Erythroblast (primary cell): Measurements from ENCODE around the gene HEPN1.

Experiments used
- DNase-seq, 2 experiments: peaks; one replicate each; lab custom pipeline; 2025; lab: John Stamatoyannopoulos, UW
- GATA1 ChIP-seq: IDR thresholded peaks from 2 replicates; pipeline ENCODE4 v1.6.1; 2011; ENCODE audit warnings: low read depth, mild to moderate bottlenecking, control low read depth, low read length, moderate library complexity
- POLR2A ChIP-seq: IDR thresholded peaks from 2 replicates; pipeline ENCODE4 v1.6.1; 2011; ENCODE audit warnings: mild to moderate bottlenecking, low read length

The HEPN1 gene

DNA sequence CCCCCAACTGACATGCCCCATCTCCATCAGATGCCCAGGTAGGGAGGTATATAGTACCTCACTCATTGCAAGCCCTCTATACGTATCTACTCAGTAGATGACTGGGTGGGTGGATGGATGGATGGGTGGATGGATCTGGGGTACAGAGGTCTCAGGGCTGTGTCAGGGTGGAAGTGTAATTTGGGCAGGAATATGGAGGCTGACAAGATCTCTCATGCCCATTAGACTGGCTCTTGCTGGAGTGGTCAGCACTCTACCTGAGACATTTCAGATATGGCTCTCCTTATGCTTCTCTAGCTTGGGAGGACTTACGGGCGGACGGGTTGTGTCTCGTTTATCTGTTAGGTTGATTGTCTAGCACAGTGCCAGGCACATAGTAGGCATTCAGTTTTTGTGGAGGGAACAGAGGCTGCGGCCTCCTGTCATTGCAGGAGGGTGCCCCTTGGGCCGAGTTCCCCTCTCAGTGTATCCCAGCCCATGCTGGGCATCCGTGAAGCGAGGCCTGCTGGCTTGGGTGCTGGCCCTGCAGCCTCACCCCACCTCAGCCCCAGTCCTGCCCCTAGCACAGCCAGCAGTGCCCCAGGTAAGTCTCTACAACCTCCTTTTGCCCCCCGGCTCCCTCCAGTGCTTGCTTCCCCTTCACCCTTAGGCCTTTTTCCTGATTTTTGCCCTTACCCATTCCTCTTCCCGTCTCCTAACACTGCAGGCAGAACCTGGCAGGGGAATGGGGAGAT, 40.1 kb upstream of the HEPN1 start:
- no peak for DNase-seq
- no peak for TF ChIP-seq GATA1
- TF ChIP-seq POLR2A: no peak

DNA sequence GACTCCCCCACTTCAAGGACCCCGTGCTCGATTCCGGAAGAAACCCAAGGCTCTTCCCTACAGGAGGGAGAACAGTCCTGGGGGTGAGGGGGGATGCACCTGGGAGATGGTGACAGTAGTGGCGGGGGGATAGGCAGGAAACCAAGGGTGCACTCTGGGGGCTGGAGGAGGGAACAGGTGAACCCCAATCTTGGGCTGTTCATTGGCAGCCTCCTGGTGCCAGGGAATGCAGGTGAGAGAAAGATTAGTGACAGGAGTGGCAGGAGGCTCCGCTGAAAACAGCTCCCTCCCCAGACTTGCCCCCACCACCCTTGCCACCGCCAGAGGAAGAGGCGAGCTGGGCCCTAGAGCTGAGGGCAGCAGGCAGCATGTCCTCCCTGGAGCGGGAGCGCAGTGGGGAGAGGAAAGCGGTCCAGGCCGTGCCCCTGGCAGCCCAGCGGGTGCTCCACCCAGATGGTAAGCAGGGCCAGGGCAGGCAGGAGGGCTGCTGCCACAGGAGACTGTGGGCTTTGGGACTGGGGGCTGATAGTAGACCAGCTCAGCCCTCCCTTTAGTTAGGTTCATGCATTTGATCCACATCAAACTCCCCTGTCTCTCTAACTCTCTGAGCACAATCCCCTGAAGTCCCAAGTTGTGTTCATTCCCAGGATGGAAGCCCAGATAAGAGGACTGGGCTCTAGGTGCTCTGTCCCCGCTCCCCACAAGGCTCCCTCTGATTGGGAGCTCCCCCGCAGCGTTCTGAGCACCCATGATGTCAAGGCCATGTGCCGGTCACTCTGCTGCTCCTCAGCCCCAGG, 39.4 kb upstream of the HEPN1 start:
- no peak for DNase-seq
- no peak for TF ChIP-seq POLR2A
- TF ChIP-seq GATA1: no peak

DNA sequence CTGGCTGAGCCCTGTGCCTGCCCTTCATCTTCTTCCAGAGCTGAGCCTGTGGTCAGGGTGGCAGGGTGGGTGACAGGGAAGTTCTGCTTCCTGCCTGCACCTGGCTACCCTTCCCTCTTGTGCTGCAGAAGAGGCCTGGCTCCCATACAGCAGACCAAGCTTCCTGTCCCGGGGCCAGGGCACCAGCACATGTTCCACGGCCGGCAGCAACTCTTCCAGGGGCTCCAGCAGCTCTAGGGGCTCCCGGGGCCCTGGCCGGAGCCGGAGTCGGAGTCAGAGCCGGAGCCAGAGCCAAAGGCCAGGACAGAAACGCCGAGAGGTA, 38.8 kb upstream of the HEPN1 start:
- no peak for DNase-seq
- TF ChIP-seq GATA1: no peak
- no peak for TF ChIP-seq POLR2A

DNA sequence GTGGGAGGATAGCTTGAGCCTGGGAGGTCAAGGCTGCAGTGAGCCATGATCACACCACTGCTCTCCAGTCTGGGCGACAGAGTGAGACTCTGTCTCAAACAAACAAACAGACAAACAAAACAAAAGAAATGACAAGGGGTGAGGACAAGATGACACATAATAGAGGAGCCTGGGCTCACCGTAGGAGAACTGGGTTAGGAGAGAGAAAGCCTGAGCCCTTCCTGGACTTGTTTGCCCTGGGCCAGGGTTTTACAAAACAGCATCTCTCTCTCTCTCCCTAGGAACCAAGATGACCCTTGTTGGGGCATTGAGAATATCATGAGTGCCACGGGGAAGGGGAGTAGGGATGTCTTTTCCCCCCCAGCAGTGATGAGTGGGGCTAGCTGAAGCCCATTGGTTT, 38.1 kb upstream of the HEPN1 start:
- DNase-seq: no peak
- TF ChIP-seq POLR2A (no peak), GATA1 (no peak)

GRCh38 chr11:124882339-124883071, 36.5 kb upstream of the HEPN1 start:
- TF ChIP-seq GATA1: no peak
- no peak for TF ChIP-seq POLR2A
- DNase-seq: no peak

DNA sequence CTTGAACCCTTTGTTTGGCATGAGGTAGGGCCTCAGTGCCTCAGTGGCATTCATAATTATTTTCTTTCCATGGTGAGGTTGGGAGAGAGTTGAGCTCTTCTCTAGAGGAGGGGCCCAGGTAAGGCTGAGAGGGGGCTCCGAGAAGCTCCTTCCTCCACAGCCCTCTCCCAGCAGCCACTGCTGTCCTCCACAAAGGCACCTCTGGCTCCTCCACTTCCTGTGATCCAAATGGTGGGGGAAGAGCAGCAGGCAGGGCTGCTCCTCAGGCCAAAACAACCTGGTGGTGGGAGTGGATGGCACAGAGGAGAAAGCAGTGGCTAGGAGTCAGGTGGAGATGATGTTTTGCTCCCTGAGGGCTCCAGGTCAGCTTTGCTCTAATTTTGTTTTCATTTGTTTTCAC, 34.7 kb upstream of the HEPN1 start:
- TF ChIP-seq POLR2A: no peak
- TF ChIP-seq GATA1: no peak
- no peak for DNase-seq

DNA sequence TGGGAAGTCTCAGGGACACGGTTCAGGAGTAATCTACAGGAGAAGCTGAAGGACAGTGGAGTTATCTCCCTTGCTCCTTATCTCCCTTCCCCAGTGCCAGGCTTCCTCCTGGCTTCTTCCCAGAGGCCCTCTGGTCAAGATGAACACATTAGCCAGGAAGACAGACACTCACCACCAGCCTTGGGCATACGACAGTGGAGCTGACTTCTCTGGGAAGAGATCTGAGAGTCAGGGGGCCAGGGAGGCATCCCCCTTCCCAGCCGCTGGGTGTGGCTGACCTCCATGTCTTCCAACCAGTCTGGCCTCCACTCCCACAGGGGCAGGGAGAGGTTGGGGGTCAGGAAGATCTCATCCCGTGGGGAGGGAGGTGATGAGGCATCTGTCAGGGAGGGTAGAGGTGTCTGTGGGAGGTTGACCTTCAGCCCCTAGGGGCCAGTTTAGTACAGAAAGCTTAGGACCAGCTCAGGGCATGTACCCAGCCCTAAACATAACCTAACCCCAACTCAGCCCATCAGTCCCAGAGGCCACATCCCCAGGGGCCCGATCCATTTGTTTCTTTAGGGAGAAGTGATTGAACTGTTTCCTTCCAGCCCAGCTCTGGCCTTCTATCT, 34.1 kb upstream of the HEPN1 start:
- no peak for DNase-seq
- TF ChIP-seq POLR2A (no peak), GATA1 (no peak)

GRCh38 chr11:124886476-124886875, 32.6 kb upstream of the HEPN1 start:
- DNase-seq: no peak
- TF ChIP-seq GATA1 (no peak), POLR2A (no peak)

DNA sequence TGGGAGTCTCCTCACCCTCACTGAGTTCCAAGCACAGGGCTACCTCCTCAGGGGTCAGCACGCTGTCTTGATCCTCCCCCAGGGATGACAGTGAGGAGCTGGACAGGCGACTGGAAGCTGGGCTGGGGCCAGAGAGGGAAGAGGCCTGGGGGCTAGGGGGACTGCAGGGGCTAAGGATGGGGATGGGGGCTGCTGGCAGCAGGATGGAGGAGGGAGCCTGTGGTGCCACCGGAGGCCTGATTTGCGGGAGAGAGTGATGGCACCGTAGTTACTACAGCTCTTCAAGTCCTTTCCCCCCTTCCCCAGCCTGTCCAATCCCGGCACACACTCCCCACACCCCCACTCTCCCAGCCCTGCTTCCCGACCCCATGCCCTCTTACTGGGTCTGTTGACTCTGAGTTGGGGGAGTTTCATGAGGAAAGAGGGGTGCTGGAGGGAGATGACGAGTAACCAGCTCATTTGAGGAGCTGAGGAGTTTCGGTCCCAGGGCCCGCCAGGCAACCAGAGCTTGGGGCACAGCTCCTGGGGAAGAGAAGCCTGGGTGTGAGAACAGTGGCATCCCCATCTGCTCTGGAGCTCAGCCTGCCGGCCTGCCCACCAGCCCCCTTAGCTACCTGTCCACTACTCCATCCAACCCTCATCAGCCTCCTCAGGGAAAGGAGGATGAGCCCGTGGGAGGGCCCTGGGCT, 31.9 kb upstream of the HEPN1 start:
- TF ChIP-seq GATA1 (no peak), POLR2A (no peak)
- DNase-seq: no peak

DNA sequence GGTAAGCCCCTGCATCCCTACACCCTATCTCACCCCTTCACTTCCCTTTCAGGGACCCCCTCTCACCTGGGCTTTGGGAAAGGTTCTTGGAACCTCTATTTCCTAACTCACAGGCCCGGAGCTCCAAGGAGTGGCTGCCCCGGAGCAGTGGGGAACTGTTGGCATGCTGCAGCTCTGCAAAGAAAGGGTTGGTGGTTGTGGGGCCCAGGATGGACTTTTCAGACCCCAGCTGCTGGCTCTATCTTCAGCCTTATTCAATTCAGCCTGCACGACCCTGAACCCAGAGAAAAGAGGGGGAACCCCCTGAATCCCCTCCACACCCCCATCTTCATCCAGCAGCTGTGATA, 31.4 kb upstream of the HEPN1 start:
- TF ChIP-seq GATA1 (no peak), POLR2A (no peak)
- DNase-seq: no peak

DNA sequence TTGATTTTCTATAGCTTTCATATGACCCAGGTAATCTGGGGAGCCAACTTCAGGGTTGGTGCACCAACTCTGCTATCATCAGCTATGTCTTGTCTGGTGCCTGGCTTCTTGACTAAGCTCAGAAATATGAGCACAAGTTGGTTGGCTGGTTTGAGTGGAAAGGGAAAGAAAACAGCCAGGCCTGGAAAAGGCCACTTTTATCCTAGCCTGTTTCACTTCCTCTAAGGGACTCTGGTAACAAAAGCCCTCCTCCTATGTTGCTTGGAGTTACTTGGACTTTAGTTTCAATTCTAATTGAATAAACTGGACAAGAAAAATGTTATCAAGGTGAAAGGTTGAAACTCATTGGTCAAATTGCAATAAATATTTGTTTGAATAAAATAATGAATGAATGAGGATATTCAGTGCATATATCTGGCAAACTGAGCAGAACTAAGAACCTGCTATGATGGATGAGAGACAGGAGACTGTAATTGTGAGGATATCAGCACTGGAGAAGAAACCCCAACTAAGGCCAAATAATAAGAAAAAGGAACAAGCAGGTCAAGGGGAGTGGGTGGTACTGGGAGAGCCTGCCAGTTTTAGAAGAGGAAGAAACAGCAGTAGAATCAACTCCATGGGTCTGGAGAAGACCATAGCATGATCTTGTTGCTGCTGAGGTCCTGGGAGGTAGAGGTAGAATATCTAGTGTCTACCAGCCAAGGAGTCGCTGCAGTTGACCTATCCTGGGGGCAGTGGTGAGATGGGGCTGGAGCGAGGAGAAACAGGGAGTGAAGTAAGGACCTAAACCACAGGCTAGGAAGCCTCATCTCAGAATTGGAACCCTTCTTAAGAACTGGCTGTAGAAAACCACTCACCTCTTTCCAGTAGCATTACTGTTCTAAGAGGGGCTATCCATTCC, 29.6 kb upstream of the HEPN1 start:
- TF ChIP-seq GATA1: no peak
- TF ChIP-seq POLR2A: no peak
- no peak for DNase-seq

- no peak for DNase-seq
- TF ChIP-seq GATA1: no peak
- no peak for TF ChIP-seq POLR2A
These were observed 28.9 kb upstream of the HEPN1 start for GRCh38 chr11:124890151-124890550.
